HepG2 (cell line): ENCODE results near the gene RTBDN. TPM values are rescaled to one million over a fixed set of nuclear protein-coding genes. Genes with fewer than 3 reads are reported as not detected.

ENCODE experiments used
- ASH2L ChIP-seq: fragments of 300-600, 200-600 bp; sonication (generic); IDR thresholded peaks from 2 replicates; pipeline ENCODE4 v1.7.0; 2017; ENCODE audit warnings: low read depth, mild to moderate bottlenecking, moderate library complexity, mixed read lengths, low read length; ENCODE audit not compliant: insufficient read length
- CBX1 ChIP-seq: IDR thresholded peaks from one replicate; pipeline ENCODE4 v1.6.1; 2016; ENCODE audit warnings: antibody characterized with exemption, low read depth
- CTCF ChIP-seq: sonication (generic); formaldehyde crosslinking; IDR thresholded peaks from 2 replicates; pipeline ENCODE4 v1.5.0; 2020; ENCODE audit warnings: mild to moderate bottlenecking, missing genetic modification reagents, moderate library complexity
- FOXJ3 ChIP-seq: sonication (generic); formaldehyde crosslinking; IDR thresholded peaks from 2 replicates; pipeline ENCODE4 v1.4.0; 2020; ENCODE audit warnings: missing genetic modification reagents, mild to moderate bottlenecking, borderline replicate concordance
- HCFC1 ChIP-seq: fragments of 150-350 bp; IDR thresholded peaks from 2 replicates; pipeline ENCODE4 v1.6.1; 2014; ENCODE audit warnings: low read depth, low read length
- HDAC1 ChIP-seq: sonication (generic); formaldehyde crosslinking; IDR thresholded peaks from 2 replicates; pipeline ENCODE4 v1.5.1; 2020; ENCODE audit warnings: mild to moderate bottlenecking, missing genetic modification reagents
- HES4 ChIP-seq: sonication (generic); formaldehyde crosslinking; IDR thresholded peaks from 2 replicates; pipeline ENCODE4 v1.9.0; 2021; ENCODE audit warnings: mild to moderate bottlenecking, missing genetic modification reagents, borderline replicate concordance
- HNF4A ChIP-seq: sonication (generic); formaldehyde crosslinking; IDR thresholded peaks from 2 replicates; pipeline ENCODE4 v1.4.0; 2020; ENCODE audit warnings: missing genetic modification reagents
- HNRNPL ChIP-seq: fragments of 200-400 bp; formaldehyde crosslinking; IDR thresholded peaks from 2 replicates; pipeline ENCODE4 v1.6.1; 2017; ENCODE audit warnings: mild to moderate bottlenecking, low read depth, low read length
- HNRNPLL ChIP-seq: fragments of 200-400 bp; formaldehyde crosslinking; IDR thresholded peaks from 2 replicates; pipeline ENCODE4 v1.6.1; 2017; ENCODE audit warnings: mild to moderate bottlenecking, low read depth, low read length; ENCODE audit not compliant: poor library complexity, severe bottlenecking
- ISL2 ChIP-seq: sonication (generic); formaldehyde crosslinking; IDR thresholded peaks from 2 replicates; pipeline ENCODE4 v1.5.0; 2020; ENCODE audit warnings: missing genetic modification reagents
- MYC ChIP-seq: sonication (generic); formaldehyde crosslinking; IDR thresholded peaks from 2 replicates; pipeline ENCODE4 v1.9.0; 2021; ENCODE audit warnings: missing genetic modification reagents, borderline replicate concordance
- NBN ChIP-seq: fragments of 450-650 bp; conservative IDR thresholded peaks from 2 replicates; pipeline ENCODE4 v1.6.1; 2017
- NCOA1 ChIP-seq: sonication (generic); formaldehyde crosslinking; IDR thresholded peaks from 2 replicates; pipeline ENCODE4 v1.9.0; 2021; ENCODE audit warnings: missing genetic modification reagents
- NCOA2 ChIP-seq: sonication (generic); formaldehyde crosslinking; IDR thresholded peaks from 2 replicates; pipeline ENCODE4 v1.8.0; 2022; ENCODE audit warnings: inconsistent platforms
- PATZ1 ChIP-seq: sonication (generic); formaldehyde crosslinking; IDR thresholded peaks from 2 replicates; pipeline ENCODE4 v1.4.0; 2020; ENCODE audit warnings: missing genetic modification reagents
- POGZ ChIP-seq: sonication (generic); formaldehyde crosslinking; IDR thresholded peaks from 2 replicates; pipeline ENCODE4 v1.4.0; 2020; ENCODE audit warnings: mild to moderate bottlenecking, missing genetic modification reagents
- SIN3B ChIP-seq: fragments of 150-350 bp; IDR thresholded peaks from 2 replicates; pipeline ENCODE4 v1.6.1; 2014; ENCODE audit warnings: low read length
- SNAI1 ChIP-seq: sonication (generic); formaldehyde crosslinking; IDR thresholded peaks from 2 replicates; pipeline ENCODE4 v1.5.0; 2020; ENCODE audit warnings: mild to moderate bottlenecking, missing genetic modification reagents, borderline replicate concordance
- SOX6 ChIP-seq, 2 experiments: fragments of 450-650 bp in 1 of 2; sonication (generic) in 1 of 2; formaldehyde crosslinking in 1 of 2; IDR thresholded peaks; 2 replicates each; pipeline versions ENCODE4 v1.4.0 to v1.6.1; 2017 to 2020; ENCODE audit warnings: antibody characterized with exemption in 1 of 2, mild to moderate bottlenecking in 1 of 2, missing genetic modification reagents in 1 of 2
- SPEN ChIP-seq: sonication (generic); formaldehyde crosslinking; IDR thresholded peaks from 2 replicates; pipeline ENCODE4 v1.5.1; 2020; ENCODE audit warnings: low read depth, mild to moderate bottlenecking, missing genetic modification reagents
- YY1 ChIP-seq: IDR thresholded peaks from 2 replicates; pipeline ENCODE4 v1.6.1; 2011; ENCODE audit warnings: low read length, low read depth, moderate library complexity, mild to moderate bottlenecking; ENCODE audit not compliant: insufficient read depth, insufficient replicate concordance
- ZFX ChIP-seq: sonication (generic); formaldehyde crosslinking; IDR thresholded peaks from 2 replicates; pipeline ENCODE4 v1.4.0; 2020; ENCODE audit warnings: mild to moderate bottlenecking, low read depth, missing genetic modification reagents, moderate library complexity
- ZNF10 ChIP-seq: sonication (generic); formaldehyde crosslinking; IDR thresholded peaks from 2 replicates; pipeline ENCODE4 v1.4.0; 2020; ENCODE audit warnings: mild to moderate bottlenecking, low read depth, missing genetic modification reagents, borderline replicate concordance
- polyA plus RNA-seq, 8 experiments: library from polyadenylated mRNA; depleted of rRNA in 3 of 8; stranded (reverse) in 7 of 8; unstranded in 1 of 8; fragments of >200 nt; fragmentation: Illumina TruSeq in 4 of 8; extraction: Trizol in 4 of 8; gene quantifications; 2 replicates each; pipeline versions ENCODE4 v1.2.1 to v1.2.3, GENCODE V29; 2011 to 2016; ENCODE audit warnings: low read depth in 4 of 8, missing spikeins in 1 of 8, mixed read lengths in 1 of 8; ENCODE audit not compliant: insufficient read depth in 1 of 8
- total RNA-seq, 5 experiments: library from RNA; depleted of rRNA; stranded (reverse); fragments of >200 nt; fragmentation: Illumina TruSeq; extraction: Trizol; gene quantifications; 2 replicates each; pipeline ENCODE4 v1.2.3, GENCODE V29; 2016; ENCODE audit warnings: low read depth in 1 of 5
- TF ChIP-seq, protein P1 (sequence below): sonication (generic); formaldehyde crosslinking; conservative IDR thresholded peaks from 2 replicates; pipeline ENCODE4 v1.4.0; 2020; ENCODE audit warnings: mild to moderate bottlenecking, missing genetic modification reagents, moderate library complexity

The RTBDN gene
- total and polyA plus RNA-seq, 2 of the 13 experiments (the other 11 are each of a cell fraction or from before 2014, with no cell fraction given) = 0.27 to 0.48 TPM

GRCh38 chr19:12828494-12828893 is 5.9 kb downstream of the RTBDN start (continued):
- TF ChIP-seq ASH2L = no peak
- no peak for TF ChIP-seq NCOA1 (CRISPR knock-in tag)
- peak; percentile 54 for TF ChIP-seq HDAC1 (CRISPR knock-in tag)
- TF ChIP-seq SIN3B = no peak
- TF ChIP-seq HNRNPL = peak; percentile 73; the same call in 1 of the 2 replicates
- peak; percentile 43; the same call in 1 of the 2 replicates for TF ChIP-seq SPEN
- TF ChIP-seq HNF4A (CRISPR knock-in tag) = peak; percentile 27; the same call in 1 of the 2 replicates
- TF ChIP-seq, protein P1, sequence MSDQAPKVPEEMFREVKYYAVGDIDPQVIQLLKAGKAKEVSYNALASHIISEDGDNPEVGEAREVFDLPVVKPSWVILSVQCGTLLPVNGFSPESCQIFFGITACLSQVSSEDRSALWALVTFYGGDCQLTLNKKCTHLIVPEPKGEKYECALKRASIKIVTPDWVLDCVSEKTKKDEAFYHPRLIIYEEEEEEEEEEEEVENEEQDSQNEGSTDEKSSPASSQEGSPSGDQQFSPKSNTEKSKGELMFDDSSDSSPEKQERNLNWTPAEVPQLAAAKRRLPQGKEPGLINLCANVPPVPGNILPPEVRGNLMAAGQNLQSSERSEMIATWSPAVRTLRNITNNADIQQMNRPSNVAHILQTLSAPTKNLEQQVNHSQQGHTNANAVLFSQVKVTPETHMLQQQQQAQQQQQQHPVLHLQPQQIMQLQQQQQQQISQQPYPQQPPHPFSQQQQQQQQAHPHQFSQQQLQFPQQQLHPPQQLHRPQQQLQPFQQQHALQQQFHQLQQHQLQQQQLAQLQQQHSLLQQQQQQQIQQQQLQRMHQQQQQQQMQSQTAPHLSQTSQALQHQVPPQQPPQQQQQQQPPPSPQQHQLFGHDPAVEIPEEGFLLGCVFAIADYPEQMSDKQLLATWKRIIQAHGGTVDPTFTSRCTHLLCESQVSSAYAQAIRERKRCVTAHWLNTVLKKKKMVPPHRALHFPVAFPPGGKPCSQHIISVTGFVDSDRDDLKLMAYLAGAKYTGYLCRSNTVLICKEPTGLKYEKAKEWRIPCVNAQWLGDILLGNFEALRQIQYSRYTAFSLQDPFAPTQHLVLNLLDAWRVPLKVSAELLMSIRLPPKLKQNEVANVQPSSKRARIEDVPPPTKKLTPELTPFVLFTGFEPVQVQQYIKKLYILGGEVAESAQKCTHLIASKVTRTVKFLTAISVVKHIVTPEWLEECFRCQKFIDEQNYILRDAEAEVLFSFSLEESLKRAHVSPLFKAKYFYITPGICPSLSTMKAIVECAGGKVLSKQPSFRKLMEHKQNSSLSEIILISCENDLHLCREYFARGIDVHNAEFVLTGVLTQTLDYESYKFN (CRISPR knock-in tag) = no peak
- no peak for TF ChIP-seq ISL2 (CRISPR knock-in tag)
- no peak for TF ChIP-seq NCOA2
- TF ChIP-seq YY1 = no peak
- TF ChIP-seq HCFC1 = no peak
- peak; percentile 66; the same call in 1 of the 2 replicates for TF ChIP-seq ZFX (CRISPR knock-in tag)
- TF ChIP-seq HNRNPLL = peak; percentile 70
- no peak for TF ChIP-seq SNAI1 (CRISPR knock-in tag)
- TF ChIP-seq CBX1 = no peak
- TF ChIP-seq SOX6 (IDR thresholded peaks at IDR 0.05) = no peak
- no peak for TF ChIP-seq SOX6 (CRISPR knock-in tag; IDR thresholded peaks at IDR 0.05)
- TF ChIP-seq ZNF10 (CRISPR knock-in tag) = no peak
- TF ChIP-seq PATZ1 = peak; percentile 33; the same call in 1 of the 2 replicates
- TF ChIP-seq FOXJ3 = no peak
- TF ChIP-seq HES4 (CRISPR knock-in tag) = no peak
- TF ChIP-seq NBN = no peak
- TF ChIP-seq MYC = no peak
- TF ChIP-seq POGZ (CRISPR knock-in tag) = no peak
- TF ChIP-seq CTCF = peak; percentile 26
